IMR-90 (cell line): ENCODE data around the gene DNAH8. TPM values are rescaled to one million over a fixed set of nuclear protein-coding genes. Genes with fewer than 3 reads are reported as not detected.

Experiments
- ATAC-seq: fragments of 200-7000 bp; cut with Tn5 transposase; 2 replicates; pipeline ENCODE4 v1.9.1; 2020; ENCODE audit warnings: low read depth, mild to moderate bottlenecking, moderate library complexity
- BruUV-seq: library from RNA; stranded (reverse); fragments of 400-500 nt; replicated peaks from 2 replicates; lab custom pipeline; 2021; lab: Mats Ljungman, UMichigan
- CTCF ChIA-PET: fragments of 300-600 bp; formaldehyde crosslinking; extraction: SDS; loops from one replicate; lab custom pipeline; 2021; ENCODE audit warnings: antibody characterized with exemption; lab: Yijun Ruan, JAX
- POLR2A ChIA-PET: fragments of 300-600 bp; sonication (Branson Sonifier 250); formaldehyde crosslinking; loops from one replicate; lab custom pipeline; 2022; ENCODE audit warnings: antibody characterized with exemption; ENCODE audit not compliant: unreplicated experiment; lab: Charles Lee
- DNase-seq: peaks from one replicate; pipeline ENCODE4 v3.0.0; 2013
- H2AFZ ChIP-seq: replicated peaks from 2 replicates; pipeline ENCODE3; 2013; ENCODE audit warnings: low read length, mild to moderate bottlenecking; ENCODE audit not compliant: poor library complexity
- H2AK5ac ChIP-seq: 2 replicates; pipeline ENCODE4 v1.6.1; 2013; ENCODE audit warnings: low read depth, low read length, inconsistent platforms
- H2AK9ac ChIP-seq: replicated peaks from 2 replicates; pipeline ENCODE3; 2013; ENCODE audit warnings: mild to moderate bottlenecking, low read depth, low read length, moderate library complexity; ENCODE audit not compliant: poor library complexity
- H2BK120ac ChIP-seq: 2 replicates; pipeline ENCODE4 v1.6.1; 2013; ENCODE audit warnings: low read depth, low read length, inconsistent platforms
- H2BK15ac ChIP-seq: 3 replicates; pipeline ENCODE4 v1.6.1; 2013; ENCODE audit warnings: low read depth, low read length, inconsistent platforms
- H2BK20ac ChIP-seq: 2 replicates; pipeline ENCODE4 v1.6.1; 2013; ENCODE audit warnings: low read depth, mild to moderate bottlenecking, inconsistent platforms, low read length, moderate library complexity
- H2BK5ac ChIP-seq: 2 replicates; pipeline ENCODE4 v1.6.1; 2013; ENCODE audit warnings: mild to moderate bottlenecking, low read depth, low read length, inconsistent platforms; ENCODE audit not compliant: poor library complexity, severe bottlenecking
- H3K14ac ChIP-seq: replicated peaks from 2 replicates; pipeline ENCODE4 v1.6.1; 2013; ENCODE audit warnings: low read depth, low read length, inconsistent platforms
- H3K18ac ChIP-seq: 2 replicates; pipeline ENCODE4 v1.6.1; 2013; ENCODE audit warnings: low read depth, low read length, control low read depth
- H3K23ac ChIP-seq: 2 replicates; pipeline ENCODE4 v1.6.1; 2013; ENCODE audit warnings: low read depth, low read length, inconsistent platforms
- H3K27ac ChIP-seq: 2 replicates; pipeline ENCODE4 v1.5.1; 2013; ENCODE audit warnings: mild to moderate bottlenecking, control low read depth, low read length; ENCODE audit not compliant: insufficient read depth
- H3K27me3 ChIP-seq: 2 replicates; pipeline ENCODE4 v1.6.1; 2013; ENCODE audit warnings: low read length; ENCODE audit not compliant: control insufficient read depth, insufficient read depth
- H3K36me3 ChIP-seq: 2 replicates; pipeline ENCODE4 v1.6.1; 2013; ENCODE audit warnings: low read length, mixed read lengths; ENCODE audit not compliant: control insufficient read depth, insufficient read depth
- H3K4ac ChIP-seq: 2 replicates; pipeline ENCODE4 v1.6.1; 2013; ENCODE audit warnings: low read depth, low read length, inconsistent platforms
- H3K4me1 ChIP-seq: 2 replicates; pipeline ENCODE4 v1.6.1; 2013; ENCODE audit warnings: low read length, mixed read lengths; ENCODE audit not compliant: control insufficient read depth, insufficient read depth
- H3K4me2 ChIP-seq: 2 replicates; pipeline ENCODE4 v1.6.1; 2013; ENCODE audit warnings: low read depth, mild to moderate bottlenecking, control low read depth, low read length, moderate library complexity
- H3K4me3 ChIP-seq: 2 replicates; pipeline ENCODE4 v1.5.1; 2013; ENCODE audit warnings: low read depth, mild to moderate bottlenecking, control low read depth, low read length, moderate library complexity; ENCODE audit not compliant: insufficient read depth
- H3K56ac ChIP-seq: 2 replicates; pipeline ENCODE4 v1.6.1; 2013; ENCODE audit warnings: low read length, inconsistent platforms; ENCODE audit not compliant: insufficient read depth; ENCODE audit errors: extremely low read depth
- H3K79me1 ChIP-seq, 2 experiments: 2 replicates each; pipeline ENCODE4 v1.6.1; 2013; ENCODE audit warnings: low read length in 2 of 2, inconsistent platforms in 1 of 2, low read depth in 1 of 2
- H3K9ac ChIP-seq: 2 replicates; pipeline ENCODE4 v1.6.1; 2013; ENCODE audit warnings: low read depth, low read length, control low read depth
- H3K9me1 ChIP-seq: 2 replicates; pipeline ENCODE4 v1.6.1; 2013; ENCODE audit warnings: low read length, inconsistent platforms; ENCODE audit not compliant: insufficient read depth
- H3K9me3 ChIP-seq: 2 replicates; pipeline ENCODE4 v1.6.1; 2013; ENCODE audit warnings: low read length; ENCODE audit not compliant: control insufficient read depth, insufficient read depth
- H4K20me1 ChIP-seq: 2 replicates; pipeline ENCODE4 v1.6.1; 2013; ENCODE audit warnings: low read length, inconsistent platforms; ENCODE audit not compliant: insufficient read depth
- H4K5ac ChIP-seq: 2 replicates; pipeline ENCODE4 v1.6.1; 2013; ENCODE audit warnings: mild to moderate bottlenecking, low read depth, low read length, control low read depth
- H4K8ac ChIP-seq, 2 experiments: 2 replicates each; pipeline ENCODE4 v1.6.1; 2013; ENCODE audit warnings: low read depth in 2 of 2, low read length in 2 of 2, control low read depth in 1 of 2, inconsistent platforms in 1 of 2
- H4K91ac ChIP-seq: 2 replicates; pipeline ENCODE4 v1.6.1; 2013; ENCODE audit warnings: low read depth, low read length, inconsistent platforms; ENCODE audit not compliant: insufficient read depth
- SMC3 ChIP-seq: fragments of 150-350 bp; IDR thresholded peaks from 2 replicates; pipeline ENCODE4 v1.6.1; 2016; ENCODE audit warnings: low read depth, mild to moderate bottlenecking, antibody characterized with exemption, low read length, moderate library complexity
- WGBS, 2 experiments: methylation state at CpG; one replicate each; pipeline versions ENCODE4 v1.1.5 to v1.1.7; 2013; ENCODE audit warnings: missing lambda C conversion rate in 2 of 2; ENCODE audit not compliant: insufficient read length in 1 of 2; ENCODE audit errors: extremely low coverage in 2 of 2; 5-methylcytosine and 5-hydroxymethylcytosine counted together
- dilution Hi-C: fragments of 300-500 bp; cut with HindIII; formaldehyde crosslinking; loops from one replicate; pipeline ENCODE4 v1.14.3; 2018; ENCODE audit warnings: low sequenced_read_pairs; ENCODE audit not compliant: unreplicated experiment
- in situ Hi-C: fragments of 300-500 bp; cut with MboI; formaldehyde crosslinking; loops from 3 replicates; pipeline ENCODE4 v1.14.3; 2019; ENCODE audit warnings: low sequenced_read_pairs, inconsistent platforms, mixed read lengths
- intact Hi-C: fragments of 100-400 bp; cut with micrococcal nuclease; formaldehyde crosslinking; loops from 2 replicates; pipeline ENCODE4 v1.10.0; 2022
- polyA plus RNA-seq, 3 experiments: library from polyadenylated mRNA; depleted of rRNA; stranded (reverse); fragments of >200 nt; gene quantifications; 2 replicates each; pipeline ENCODE4 v1.2.3, GENCODE V29; 2012; ENCODE audit warnings: low replicate concordance in 1 of 3
- total RNA-seq: library from RNA; depleted of rRNA; stranded (reverse); fragments of >200 nt; gene quantifications from 2 replicates; pipeline ENCODE4 v1.2.3, GENCODE V29; 2012

The DNAH8 gene
- total and polyA plus RNA-seq, 2 of the 4 experiments (the other 2 are of a cell fraction): not detected

GRCh38 chr6:39004801-39005200, 289.7 kb downstream of the DNAH8 start:
- H3K36me3 ChIP-seq: no peaks in the 10 kb centered on the region
- H3K79me1 ChIP-seq: no peaks in the 10 kb centered on the region
- no peak overlapping the region for H3K23ac ChIP-seq
- CTCF ChIA-PET: no interaction called here
- H4K91ac ChIP-seq: no peak overlapping the region
- dilution Hi-C loops: no loop called here
- no peak overlapping the region for H3K9ac ChIP-seq
- no TSS peak for BruUV-seq
- intact Hi-C loops: no loop called here
- no peak overlapping the region for H3K4me2 ChIP-seq
- no peaks in the 10 kb centered on the region for H3K9me1 ChIP-seq
- H3K56ac ChIP-seq: no peak overlapping the region
- no peaks in the 10 kb centered on the region for H4K20me1 ChIP-seq
- H2BK120ac ChIP-seq: no peak overlapping the region
- no peaks in the 10 kb centered on the region for H3K4me1 ChIP-seq
- no peak overlapping the region for H4K5ac ChIP-seq
- no peak overlapping the region for H4K8ac ChIP-seq
- no CpG with 5 or more reads among the region's 2 CpGs for WGBS, 2 experiments
- POLR2A ChIA-PET: no interaction called here
- H3K14ac ChIP-seq: no peak overlapping the region
- H3K4ac ChIP-seq: no peak overlapping the region
- H2AFZ ChIP-seq: no peak overlapping the region
- H3K27ac ChIP-seq: no peak overlapping the region
- no peaks in the 10 kb centered on the region for H3K27me3 ChIP-seq
- in situ Hi-C loops: no loop called here
- H3K18ac ChIP-seq: no peak overlapping the region
- no peak overlapping the region for H3K4me3 ChIP-seq
- H3K9me3 ChIP-seq: no peaks in the 10 kb centered on the region
- no peak overlapping the region for H2BK5ac ChIP-seq
- H2AK5ac ChIP-seq: no peak overlapping the region
- TF ChIP-seq SMC3: no peak
- no peak overlapping the region for H2BK15ac ChIP-seq
- DNase-seq: no peak
- no peak overlapping the region for H2AK9ac ChIP-seq
- ATAC-seq: no peak
- H2BK20ac ChIP-seq: no peak overlapping the region
